A549 (cell line): ENCODE data around the gene IL23A. TPM values are rescaled to one million over a fixed set of nuclear protein-coding genes. Genes with fewer than 3 reads are reported as not detected.

Experiments
- ATAC-seq, 2 experiments: fragments of 200-7000 bp in 1 of 2; fragments of >200 bp in 1 of 2; cut with Nextera tagmentation in 1 of 2; cut with Tn5 transposase in 1 of 2; 3 replicates each; pipeline versions ENCODE4 v1.8.0 to v1.9.1; 2018 to 2020; ENCODE audit warnings: mild to moderate bottlenecking in 1 of 2, moderate library complexity in 1 of 2
- CTCF ChIA-PET: fragments of 300-600 bp; sonication (Branson Sonifier 250); formaldehyde crosslinking; extraction: SDS; loops from one replicate; lab custom pipeline; 2021; ENCODE audit warnings: antibody characterized with exemption, inconsistent platforms; lab: Yijun Ruan, JAX
- POLR2A ChIA-PET: fragments of 350-600 bp; formaldehyde crosslinking; extraction: SDS; loops from one replicate; lab custom pipeline; 2021; ENCODE audit warnings: antibody characterized with exemption, inconsistent platforms; lab: Yijun Ruan, JAX
- DNase-seq, 2 experiments: peaks; one replicate each; pipeline versions ENCODE4 v3.0.0 to v3.0.0-alpha.2; 2011 to 2016; ENCODE audit warnings: low read depth in 1 of 2, low spot score in 1 of 2
- FAIRE-seq: peaks from 2 replicates; lab custom pipeline; 2011; peaks lifted over from hg19 to GRCh38; lab: Jason Lieb, UNC
- H3K27ac ChIP-seq, 2 experiments: fragments of >200 bp; sonication (Bioruptor Twin); formaldehyde crosslinking; 3 replicates each; pipeline ENCODE4 v1.5.1; 2016 to 2017
- H3K4me1 ChIP-seq: fragments of >200 bp; sonication (Bioruptor Twin); formaldehyde crosslinking; 3 replicates; pipeline ENCODE4 v1.6.1; 2016
- H3K4me2 ChIP-seq: fragments of >200 bp; sonication (Bioruptor Twin); formaldehyde crosslinking; 3 replicates; pipeline ENCODE4 v1.6.1; 2016
- H3K4me3 ChIP-seq: fragments of >200 bp; sonication (Bioruptor Twin); formaldehyde crosslinking; 3 replicates; pipeline ENCODE4 v1.5.1; 2016
- H3K9me3 ChIP-seq: fragments of >200 bp; sonication (Bioruptor Twin); formaldehyde crosslinking; 3 replicates; pipeline ENCODE4 v1.6.1; 2016
- BHLHE40 ChIP-seq: IDR thresholded peaks from 2 replicates; pipeline ENCODE4 v1.6.1; 2012; ENCODE audit warnings: low read depth, low read length, inconsistent platforms
- CBX8 ChIP-seq: fragments of 200-600 bp; sonication (generic); IDR thresholded peaks from 2 replicates; pipeline ENCODE4 v1.6.1; 2016
- CEBPB ChIP-seq, 2 experiments: fragments of >200 bp in 1 of 2; sonication (Bioruptor Twin) in 1 of 2; formaldehyde crosslinking in 1 of 2; IDR thresholded peaks; 2 replicates each; pipeline ENCODE4 v1.6.1; 2012 to 2016
- EHF ChIP-seq: fragments of 250-450 bp; sonication (Bioruptor Pico); IDR thresholded peaks from 2 replicates; pipeline ENCODE4 v1.5.0; 2020; ENCODE audit warnings: mild to moderate bottlenecking
- EHMT2 ChIP-seq: fragments of 200-600 bp; sonication (generic); IDR thresholded peaks from 2 replicates; pipeline ENCODE4 v1.6.1; 2016; ENCODE audit warnings: antibody characterized with exemption, low read depth, mild to moderate bottlenecking, moderate library complexity
- EP300 ChIP-seq, 2 experiments: fragments of >200 bp; sonication (Bioruptor Twin); formaldehyde crosslinking; IDR thresholded peaks; 2 replicates in 1 of 2; 3 replicates in 1 of 2; pipeline ENCODE4 v1.6.1; 2016 to 2017
- HOXB13 ChIP-seq: fragments of 250-450 bp; sonication (Bioruptor Pico); IDR thresholded peaks from 2 replicates; pipeline ENCODE4 v1.5.0; 2020; ENCODE audit warnings: low read depth, mild to moderate bottlenecking, moderate library complexity
- MYC ChIP-seq: IDR thresholded peaks from 2 replicates; pipeline ENCODE4 v1.6.1; 2012; ENCODE audit warnings: mild to moderate bottlenecking, inconsistent platforms, low read length, improper control_type of control experiment, borderline replicate concordance
- NR3C1 ChIP-seq: fragments of >200 bp; sonication (Bioruptor Twin); formaldehyde crosslinking; IDR thresholded peaks from 3 replicates; pipeline ENCODE4 v1.6.1; 2017
- POLR2A ChIP-seq: IDR thresholded peaks from 2 replicates; pipeline ENCODE4 v1.6.1; 2012; ENCODE audit warnings: mild to moderate bottlenecking, low read length
- POLR2AphosphoS2 ChIP-seq: conservative IDR thresholded peaks from 2 replicates; pipeline ENCODE4 v1.6.1; 2012; ENCODE audit warnings: low read length, improper control_type of control experiment, inconsistent platforms
- RNF2 ChIP-seq: fragments of 200-600 bp; sonication (generic); IDR thresholded peaks from 2 replicates; pipeline ENCODE4 v1.6.1; 2016; ENCODE audit warnings: low read depth, mild to moderate bottlenecking, antibody characterized with exemption, moderate library complexity, borderline replicate concordance
- SREBF2 ChIP-seq: fragments of 450-650 bp; IDR thresholded peaks from 2 replicates; pipeline ENCODE4 v1.6.1; 2014; ENCODE audit warnings: mild to moderate bottlenecking, moderate library complexity
- TFCP2L1 ChIP-seq: fragments of 250-450 bp; sonication (Bioruptor Pico); IDR thresholded peaks from 2 replicates; pipeline ENCODE4 v1.5.0; 2021; ENCODE audit warnings: mild to moderate bottlenecking
- ZNF302 ChIP-seq: fragments of 250-450 bp; sonication (Bioruptor Pico); IDR thresholded peaks from 2 replicates; pipeline ENCODE4 v1.9.0; 2021; ENCODE audit warnings: inconsistent platforms, mild to moderate bottlenecking, moderate library complexity
- ZSCAN20 ChIP-seq: fragments of 250-450 bp; sonication (Bioruptor Pico); IDR thresholded peaks from 2 replicates; pipeline ENCODE4 v1.8.0; 2022; ENCODE audit warnings: mild to moderate bottlenecking, moderate library complexity
- WGBS: methylation state at CpG from one replicate; pipeline ENCODE4 v1.1.6; 2017; ENCODE audit errors: missing lambda C conversion rate; 5-methylcytosine and 5-hydroxymethylcytosine counted together
- polyA plus RNA-seq, 4 experiments: library from polyadenylated mRNA; depleted of rRNA in 3 of 4; stranded (reverse); fragments of >200 nt; fragmentation: RNase III in 1 of 4; extraction: RNeasy Plus Mini Kit Qiagen cat#74134 plus additional on column Dnase treatment in 1 of 4; gene quantifications; 2 replicates in 3 of 4; 3 replicates in 1 of 4; pipeline ENCODE4 v1.2.3, GENCODE V29; 2011 to 2017
- TF ChIP-seq, protein P1 (sequence below): IDR thresholded peaks from 2 replicates; pipeline ENCODE4 v1.6.1; 2012
- TF ChIP-seq, protein P2 (sequence below): fragments of 200-600 bp; sonication (generic); IDR thresholded peaks from 2 replicates; pipeline ENCODE4 v1.6.1; 2016; ENCODE audit warnings: antibody characterized with exemption, mild to moderate bottlenecking, moderate library complexity
- TF ChIP-seq, protein P3 (sequence below): fragments of 250-450 bp; sonication (Bioruptor Pico); IDR thresholded peaks from 2 replicates; pipeline ENCODE4 v1.5.0; 2020; ENCODE audit warnings: low read depth, mild to moderate bottlenecking, moderate library complexity
- TF ChIP-seq, protein P4 (sequence below): IDR thresholded peaks from 2 replicates; pipeline ENCODE4 v1.6.1; 2012; ENCODE audit warnings: low read depth, borderline replicate concordance

The IL23A gene
- polyA plus RNA-seq, 2 of the 4 experiments (the other 2 are of a cell fraction), result 0.21 to 0.31 TPM

DNA sequence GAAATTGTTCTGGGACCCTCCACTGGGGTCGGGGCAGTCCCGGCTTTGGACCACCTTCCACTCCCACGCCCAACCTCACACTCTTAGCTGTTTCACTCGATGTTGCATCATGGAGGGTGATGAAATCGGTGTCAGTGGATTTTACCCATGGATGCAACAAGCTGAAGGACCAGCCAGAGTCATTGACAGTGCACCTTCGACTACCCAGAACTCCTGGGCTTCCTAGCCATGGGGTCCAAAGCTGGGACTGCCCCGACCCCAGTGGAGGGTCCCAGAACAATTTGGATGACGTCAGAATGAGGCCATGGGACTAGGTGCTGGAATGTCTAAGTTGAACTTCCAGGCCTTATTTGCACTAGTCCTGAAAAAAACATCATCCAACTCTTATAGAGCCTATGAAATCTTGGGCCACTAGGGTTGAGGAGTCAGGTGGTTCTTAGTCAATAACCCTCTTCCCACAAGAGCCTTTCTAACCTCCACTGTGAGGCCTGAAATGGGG, 882 bp upstream of the IL23A start:
- Histone ChIP-seq H3K4me3 (no peak overlapping the region), H3K4me2 (no peak overlapping the region), H3K9me3 (no peaks in the 10 kb centered on the region), H3K27ac (no peak overlapping the region), H3K4me1 (peaks cover 11% of the 10 kb centered on the region)
- DNase-seq, result no peak
- whole genome bisulfite sequencing, result 47% methylated on average over 8 of the region's 8 CpGs
- TF ChIP-seq CEBPB (IDR thresholded peaks at IDR 0.05) (0 out of 4 replicates have a peak, but pooled peaks of 1 of the 2 experiments have one; percentile 41), BHLHE40 (no peak)
- POLR2A ChIA-PET, result interaction anchor here (0.8 kb wide), 1 partner anchor 22 kb away, joined by 4 read pairs; the partner anchor contains the start of gene CNPY2
- no peak for ATAC-seq
- CTCF ChIA-PET, result interaction anchor here (0.7 to 2.2 kb wide), 6 partner anchors 9 to 127 kb away, joined by 3 to 8 read pairs (median 4); partner anchors contain the start of gene STAT2
- FAIRE-seq, result no peak

DNA sequence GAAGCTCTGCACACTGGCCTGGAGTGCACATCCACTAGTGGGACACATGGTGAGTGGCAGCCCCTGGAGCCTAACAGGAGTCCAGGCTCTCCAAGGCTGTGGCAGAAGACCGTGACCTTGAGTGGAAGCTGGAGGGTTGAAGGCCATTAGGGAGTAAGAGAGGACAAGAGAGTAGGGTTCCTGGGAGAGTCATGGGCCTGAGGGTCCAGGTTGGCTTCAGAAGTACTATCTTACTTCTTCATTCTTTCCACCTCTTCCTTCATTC, 406 bp downstream of the IL23A start:
- TF ChIP-seq SREBF2 (no peak), POLR2A (no peak), CBX8 (no peak), MYC (no peak), EP300 (IDR thresholded peaks at IDR 0.05) (no peak), RNF2 (no peak), ZNF302 (CRISPR knock-in tag) (no peak), CEBPB (IDR thresholded peaks at IDR 0.05) (no peak), ZSCAN20 (CRISPR knock-in tag) (no peak), HOXB13 (CRISPR knock-in tag) (no peak), POLR2AphosphoS2 (no peak), NR3C1 (no peak), TFCP2L1 (CRISPR knock-in tag) (no peak), EHMT2 (no peak), EHF (CRISPR knock-in tag) (no peak)
- TF ChIP-seq, protein P1, sequence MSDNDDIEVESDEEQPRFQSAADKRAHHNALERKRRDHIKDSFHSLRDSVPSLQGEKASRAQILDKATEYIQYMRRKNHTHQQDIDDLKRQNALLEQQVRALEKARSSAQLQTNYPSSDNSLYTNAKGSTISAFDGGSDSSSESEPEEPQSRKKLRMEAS, result no peak
- TF ChIP-seq, protein P2, sequence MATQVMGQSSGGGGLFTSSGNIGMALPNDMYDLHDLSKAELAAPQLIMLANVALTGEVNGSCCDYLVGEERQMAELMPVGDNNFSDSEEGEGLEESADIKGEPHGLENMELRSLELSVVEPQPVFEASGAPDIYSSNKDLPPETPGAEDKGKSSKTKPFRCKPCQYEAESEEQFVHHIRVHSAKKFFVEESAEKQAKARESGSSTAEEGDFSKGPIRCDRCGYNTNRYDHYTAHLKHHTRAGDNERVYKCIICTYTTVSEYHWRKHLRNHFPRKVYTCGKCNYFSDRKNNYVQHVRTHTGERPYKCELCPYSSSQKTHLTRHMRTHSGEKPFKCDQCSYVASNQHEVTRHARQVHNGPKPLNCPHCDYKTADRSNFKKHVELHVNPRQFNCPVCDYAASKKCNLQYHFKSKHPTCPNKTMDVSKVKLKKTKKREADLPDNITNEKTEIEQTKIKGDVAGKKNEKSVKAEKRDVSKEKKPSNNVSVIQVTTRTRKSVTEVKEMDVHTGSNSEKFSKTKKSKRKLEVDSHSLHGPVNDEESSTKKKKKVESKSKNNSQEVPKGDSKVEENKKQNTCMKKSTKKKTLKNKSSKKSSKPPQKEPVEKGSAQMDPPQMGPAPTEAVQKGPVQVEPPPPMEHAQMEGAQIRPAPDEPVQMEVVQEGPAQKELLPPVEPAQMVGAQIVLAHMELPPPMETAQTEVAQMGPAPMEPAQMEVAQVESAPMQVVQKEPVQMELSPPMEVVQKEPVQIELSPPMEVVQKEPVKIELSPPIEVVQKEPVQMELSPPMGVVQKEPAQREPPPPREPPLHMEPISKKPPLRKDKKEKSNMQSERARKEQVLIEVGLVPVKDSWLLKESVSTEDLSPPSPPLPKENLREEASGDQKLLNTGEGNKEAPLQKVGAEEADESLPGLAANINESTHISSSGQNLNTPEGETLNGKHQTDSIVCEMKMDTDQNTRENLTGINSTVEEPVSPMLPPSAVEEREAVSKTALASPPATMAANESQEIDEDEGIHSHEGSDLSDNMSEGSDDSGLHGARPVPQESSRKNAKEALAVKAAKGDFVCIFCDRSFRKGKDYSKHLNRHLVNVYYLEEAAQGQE, result no peak
- TF ChIP-seq, protein P3, sequence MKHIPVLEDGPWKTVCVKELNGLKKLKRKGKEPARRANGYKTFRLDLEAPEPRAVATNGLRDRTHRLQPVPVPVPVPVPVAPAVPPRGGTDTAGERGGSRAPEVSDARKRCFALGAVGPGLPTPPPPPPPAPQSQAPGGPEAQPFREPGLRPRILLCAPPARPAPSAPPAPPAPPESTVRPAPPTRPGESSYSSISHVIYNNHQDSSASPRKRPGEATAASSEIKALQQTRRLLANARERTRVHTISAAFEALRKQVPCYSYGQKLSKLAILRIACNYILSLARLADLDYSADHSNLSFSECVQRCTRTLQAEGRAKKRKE (CRISPR knock-in tag), result no peak
- TF ChIP-seq, protein P4, sequence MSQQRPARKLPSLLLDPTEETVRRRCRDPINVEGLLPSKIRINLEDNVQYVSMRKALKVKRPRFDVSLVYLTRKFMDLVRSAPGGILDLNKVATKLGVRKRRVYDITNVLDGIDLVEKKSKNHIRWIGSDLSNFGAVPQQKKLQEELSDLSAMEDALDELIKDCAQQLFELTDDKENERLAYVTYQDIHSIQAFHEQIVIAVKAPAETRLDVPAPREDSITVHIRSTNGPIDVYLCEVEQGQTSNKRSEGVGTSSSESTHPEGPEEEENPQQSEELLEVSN, result no peak
- TF ChIP-seq, all 56 proteins: peak for 0
- Histone ChIP-seq H3K4me1 (0 out of 3 replicates have a peak, but pooled peaks cover 7% of the 10 kb centered on the region), H3K4me3 (no peak overlapping the region), H3K9me3 (no peaks in the 10 kb centered on the region), H3K4me2 (no peak overlapping the region), H3K27ac (no peak overlapping the region)
- WGBS, result 82% methylated on average over 1 of the region's 1 CpG
- POLR2A ChIA-PET, result no interaction called here
- CTCF ChIA-PET, result interaction anchor here (2.0 kb wide), 1 partner anchor 125 kb away, joined by 8 read pairs; no protein-coding TSS in a partner anchor
- DNase-seq, result no peak
- ATAC-seq, result no peak
- FAIRE-seq, result no peak
